ENCODE measurements around the gene HHLA2. TPM values are rescaled to one million over a fixed set of nuclear protein-coding genes. Genes with fewer than 3 reads are reported as not detected.

HHLA2 gene
- total RNA-seq, 1 experiment from 2014 or later, result not detected

GRCh38 chr3:108416111-108416869, 119.9 kb downstream of the HHLA2 start:
- DNase-seq (ENCODE audit: low read depth), result peak; percentile 22

- peak; percentile 97 for DNase-seq (ENCODE audit: low read depth)
These were observed 124.6 kb downstream of the HHLA2 start for GRCh38 chr3:108420926-108421325.

Other genes starting within 250 kb of the HHLA2 start
- gene CD47, start 205.5 kb upstream of the HHLA2 start, total RNA-seq (2014; rRNA removed; shearing (Covaris generic)), result 43.7 and 62.0 TPM in 2 replicates
- gene IFT57, start 74.1 kb upstream of the HHLA2 start, total RNA-seq (2014; rRNA removed; shearing (Covaris generic)), result 83.1 and 84.1 TPM in 2 replicates
- 7.3 and 8.2 TPM in 2 replicates for gene MYH15, start 214.0 kb downstream of the HHLA2 start, total RNA-seq (2014; rRNA removed; shearing (Covaris generic))

Measured in HT1080 (cell line).